Osteoblast (primary cell): ENCODE data around the gene SDR39U1. TPM values are rescaled to one million over a fixed set of nuclear protein-coding genes. Genes with fewer than 3 reads are reported as not detected.

Experiments
- DNase-seq: peaks from one replicate; pipeline ENCODE4 v3.0.0; 2011; ENCODE audit warnings: low spot score, mixed read lengths; ENCODE audit not compliant: insufficient read length; ENCODE audit errors: missing footprints
- H2AFZ ChIP-seq: 2 replicates; pipeline ENCODE4 v1.6.0; 2011; ENCODE audit warnings: mild to moderate bottlenecking, low read length
- H3K27ac ChIP-seq: 2 replicates; pipeline ENCODE4 v1.5.1; 2011; ENCODE audit warnings: mild to moderate bottlenecking, low read depth, low read length, moderate library complexity
- H3K27me3 ChIP-seq: 2 replicates; pipeline ENCODE4 v1.6.0; 2012; ENCODE audit warnings: mild to moderate bottlenecking, control low read depth, inconsistent platforms, low read length, moderate library complexity; ENCODE audit not compliant: insufficient read depth
- H3K36me3 ChIP-seq: 2 replicates; pipeline ENCODE4 v1.5.1; 2011; ENCODE audit warnings: mild to moderate bottlenecking, low read length, control low read depth, moderate library complexity; ENCODE audit not compliant: insufficient read depth
- H3K4me1 ChIP-seq: 2 replicates; pipeline ENCODE4 v1.5.1; 2011; ENCODE audit warnings: mild to moderate bottlenecking, low read length, control low read depth, moderate library complexity; ENCODE audit not compliant: insufficient read depth
- H3K4me2 ChIP-seq: 2 replicates; pipeline ENCODE4 v1.6.0; 2011; ENCODE audit warnings: mild to moderate bottlenecking, low read length; ENCODE audit not compliant: insufficient read depth
- H3K4me3 ChIP-seq: fragments of 200-600 bp; sonication (generic); 3 replicates; pipeline ENCODE4 v1.5.1; 2012; ENCODE audit warnings: mild to moderate bottlenecking, low read length, inconsistent platforms; ENCODE audit not compliant: insufficient read depth
- H3K79me2 ChIP-seq: 2 replicates; pipeline ENCODE4 v1.6.0; 2012; ENCODE audit warnings: mild to moderate bottlenecking, low read length, control low read depth, inconsistent platforms; ENCODE audit not compliant: insufficient read depth
- H3K9me3 ChIP-seq: 2 replicates; pipeline ENCODE4 v1.5.1; 2011; ENCODE audit warnings: low read depth, low read length, control low read depth
- H4K20me1 ChIP-seq: 2 replicates; pipeline ENCODE4 v1.6.0; 2012; ENCODE audit warnings: mild to moderate bottlenecking, low read length, control low read depth; ENCODE audit not compliant: insufficient read depth
- CTCF ChIP-seq: IDR thresholded peaks from 2 replicates; pipeline ENCODE4 v1.5.1; 2011; ENCODE audit warnings: mild to moderate bottlenecking, low read depth, low read length, moderate library complexity; ENCODE audit errors: extremely low read depth
- total RNA-seq: library from RNA; depleted of rRNA; stranded (reverse); fragments of >200 nt; gene quantifications from 2 replicates; pipeline ENCODE4 v1.2.3, GENCODE V29; 2012

Gene SDR39U1
- total RNA-seq, 1 donor, result 11.6 TPM

DNA sequence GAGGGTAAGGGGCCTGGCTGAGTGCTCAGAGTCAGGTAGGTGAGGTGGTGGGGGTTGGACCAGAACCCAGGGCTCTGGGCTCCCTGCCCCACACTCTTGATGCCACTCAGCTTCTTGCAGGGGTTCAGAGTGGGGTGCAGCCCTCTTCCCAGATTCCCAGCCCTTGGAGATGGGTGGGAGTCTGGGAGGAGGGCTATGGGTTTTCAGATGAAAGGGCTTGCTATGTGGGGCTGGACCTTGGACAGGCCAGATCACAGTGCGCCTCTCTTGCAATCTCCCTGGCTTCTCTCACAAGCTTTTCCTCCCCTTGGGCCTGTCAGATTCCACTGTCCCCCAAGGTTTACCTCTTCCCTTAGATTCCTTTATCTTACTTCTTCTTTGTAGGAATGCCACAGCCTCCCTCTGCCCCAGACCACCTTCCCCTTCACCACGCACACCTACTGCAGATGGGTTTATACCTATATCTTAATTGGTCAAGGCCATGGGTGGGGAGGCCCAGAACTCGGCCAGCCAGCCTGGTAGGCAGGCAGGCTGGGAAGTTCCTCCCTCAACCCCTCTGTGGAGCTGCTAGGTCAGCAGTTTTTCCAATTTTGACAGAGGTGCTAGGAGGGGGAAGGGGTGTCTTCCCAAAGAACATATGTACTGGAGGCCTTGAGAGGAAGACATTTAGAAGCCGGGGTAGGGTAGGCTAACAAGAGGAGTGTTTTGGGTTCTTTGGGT is 42.4 kb downstream of the SDR39U1 start:
- Histone ChIP-seq H3K27me3 (no peaks in the 10 kb centered on the region), H3K9me3 (no peaks in the 10 kb centered on the region), H3K4me3 (peak overlapping the region; percentile 72), H3K79me2 (no peaks in the 10 kb centered on the region), H3K36me3 (no peaks in the 10 kb centered on the region), H4K20me1 (no peaks in the 10 kb centered on the region), H3K4me2 (peak overlapping the region; percentile 85), H2AFZ (no peak overlapping the region), H3K27ac (no peak overlapping the region), H3K4me1 (peaks cover 17% of the 10 kb centered on the region)
- DNase-seq, result no peak
- no peak for TF ChIP-seq CTCF

DNA sequence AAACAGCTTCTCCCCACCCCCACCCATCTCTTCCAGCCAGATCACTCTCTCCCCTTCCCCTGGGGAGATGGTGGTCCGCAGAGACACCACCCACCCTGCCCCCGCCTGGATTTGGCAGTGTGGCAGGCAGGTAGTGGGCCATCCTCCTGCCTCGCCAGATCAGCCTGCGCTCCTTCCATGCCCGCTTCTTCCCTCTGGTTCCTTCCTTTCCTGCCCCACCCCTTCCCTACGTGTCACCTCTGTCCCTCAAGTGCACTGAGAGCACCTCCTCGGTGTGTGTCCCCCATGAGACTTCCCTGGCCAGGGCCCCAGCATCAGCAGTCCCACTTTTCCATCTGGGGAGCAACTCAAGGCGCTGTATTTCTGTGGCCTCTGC is 43.1 kb downstream of the SDR39U1 start:
- peaks cover 17% of the 10 kb centered on the region for H3K4me1 ChIP-seq
- no peak for TF ChIP-seq CTCF

DNA sequence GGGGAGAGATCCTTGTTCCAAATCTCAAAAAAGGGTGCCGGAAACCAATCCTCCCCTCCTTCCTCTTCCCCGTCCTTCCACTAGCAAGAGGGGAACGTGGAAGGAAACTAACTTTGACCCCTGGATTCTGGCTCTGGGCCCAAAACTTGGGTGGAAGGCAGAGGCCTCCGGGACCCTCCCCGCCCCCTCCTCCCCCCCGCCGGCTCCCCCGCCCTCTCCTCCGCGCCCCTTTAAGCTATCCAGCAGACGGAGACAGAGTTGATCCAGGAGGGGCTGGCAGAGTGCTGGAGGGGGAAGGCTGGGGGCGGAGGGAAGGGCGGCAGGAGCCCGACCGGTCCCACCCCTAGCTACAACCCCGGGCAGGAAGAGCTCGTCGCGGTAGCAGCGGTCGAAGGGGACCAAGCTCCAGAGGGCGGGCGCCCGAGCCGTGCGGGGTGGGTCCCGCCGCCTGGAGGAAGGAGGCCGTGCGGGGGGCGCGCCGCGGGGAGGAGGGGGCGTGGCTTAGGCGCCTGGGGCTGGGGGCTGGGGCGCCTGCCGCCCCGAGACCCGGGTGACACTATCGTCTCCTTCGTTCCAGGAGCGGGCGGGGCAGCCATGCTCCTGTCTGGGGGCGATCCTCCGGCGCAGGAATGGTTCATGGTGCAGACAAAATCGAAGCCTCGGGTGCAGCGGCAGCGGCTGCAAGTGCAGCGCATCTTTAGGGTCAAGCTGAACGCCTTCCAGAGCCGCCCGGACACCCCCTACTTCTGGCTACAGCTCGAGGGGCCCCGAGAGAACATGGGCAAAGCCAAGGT is 43.7 kb downstream of the SDR39U1 start, which contains the start of gene NYNRIN:
NYNRIN (plus strand) TSS at position 351 of the 794 bp plus-strand sequence; CDS start at position 595, 244 bp downstream.
- Histone ChIP-seq H2AFZ (peak within 1 kb of the TSS; percentile 66), H3K4me1 (peaks cover 17% of the 10 kb centered on the region), H3K4me2 (peak within 1 kb of the TSS; percentile 85), H3K27me3 (no peaks in the 10 kb centered on the region), H3K27ac (no peak within 1 kb of the TSS), H3K9me3 (no peaks in the 10 kb centered on the region), H3K4me3 (peak within 1 kb of the TSS; percentile 72), H4K20me1 (no peaks in the 10 kb centered on the region), H3K79me2 (no peaks in the 10 kb centered on the region), H3K36me3 (no peaks in the 10 kb centered on the region)
- peak; percentile 92 for DNase-seq
- TF ChIP-seq CTCF, result no peak

More for the DNA sequence above, 43.1 kb downstream of the SDR39U1 start:
- Histone ChIP-seq H3K27me3 (no peaks in the 10 kb centered on the region), H3K4me2 (peak overlapping the region; percentile 85), H4K20me1 (no peaks in the 10 kb centered on the region), H3K4me3 (peak overlapping the region; percentile 72), H3K9me3 (no peaks in the 10 kb centered on the region), H3K27ac (no peak overlapping the region), H3K79me2 (no peaks in the 10 kb centered on the region), H2AFZ (peak overlapping the region; percentile 66), H3K36me3 (no peaks in the 10 kb centered on the region)
- DNase-seq, result no peak

- Histone ChIP-seq H3K36me3 (no peaks in the 10 kb centered on the region), H2AFZ (peak overlapping the region; percentile 29), H3K4me2 (peak overlapping the region; percentile 85), H3K4me3 (peak overlapping the region; percentile 72), H3K27me3 (no peaks in the 10 kb centered on the region), H3K79me2 (no peaks in the 10 kb centered on the region), H4K20me1 (no peaks in the 10 kb centered on the region), H3K4me1 (peaks cover 12% of the 10 kb centered on the region), H3K27ac (no peak overlapping the region), H3K9me3 (no peaks in the 10 kb centered on the region)
- no peak for DNase-seq
- no peak for TF ChIP-seq CTCF
These were observed 44.3 kb downstream of the SDR39U1 start for GRCh38 chr14:24398293-24398652.
